Cardiac septum (tissue), 1 donor: ENCODE measurements around the gene GNAZ. TPM values are rescaled to one million over a fixed set of nuclear protein-coding genes. Genes with fewer than 3 reads are reported as not detected.
"Not testable (repeated sequence)": the region's sequence is repeated elsewhere in the genome, so short reads cannot be mapped to it uniquely, and the experiment has no call there.

Experiments used
- DNase-seq: peaks from one replicate; pipeline ENCODE4 v3.0.0-alpha.2; 2020; ENCODE audit warnings: low spot score
- intact Hi-C: fragments of 100-400 bp; cut with DNase I; formaldehyde crosslinking; loops from one replicate; pipeline ENCODE4 v1.14.0; 2022
- long read RNA-seq: library from polyadenylated mRNA; unstranded; transcript quantifications from one replicate; pipeline ENCODE4 v2.0.0, GENCODE V29; 2021
- total RNA-seq: library from RNA; stranded (reverse); fragmentation: NEBNext Ultra II Directional; extraction: Animal tissue kit (Norgen Biotek cat#: 25700); gene quantifications from one replicate; pipeline ENCODE4 v1.2.1, GENCODE V29; 2021
- donor health status: DM: no; HTN: no; CAD: no.

GNAZ gene
- total RNA-seq = 2.2 TPM
- long read RNA-seq, partial matches to known transcripts = 4 of 6 reads
- long read RNA-seq, other reads (novel, unspliced or antisense) = 1 of 6 reads

- intact Hi-C loops = no loop called here
- DNase-seq = peak; percentile 66
Measured at GRCh38 chr22:23070418-23071229, at the start of gene GNAZ. Gene GNAZ (plus strand): TSS chr22:23070519. CDS start chr22:23095696, 25,177 bp downstream.

GRCh38 chr22:23020659-23021293 lies 49.5 kb upstream of the GNAZ start:
- intact Hi-C loops = no loop called here
- DNase-seq = no peak

- intact Hi-C loops, DNase-seq: not testable (repeated sequence)
Measured at GRCh38 chr22:23021660-23022353, 48.5 kb upstream of the GNAZ start.

GRCh38 chr22:23023294-23023693 lies 47.0 kb upstream of the GNAZ start:
- no peak for DNase-seq
- intact Hi-C loops = no loop called here

- intact Hi-C loops = no loop called here
- no peak for DNase-seq
Measured at GRCh38 chr22:23026777-23027176, 43.5 kb upstream of the GNAZ start.

GRCh38 chr22:23027849-23028248 lies 42.5 kb upstream of the GNAZ start:
- intact Hi-C loops, DNase-seq: not testable (repeated sequence)

GRCh38 chr22:23029521-23030228 lies 40.6 kb upstream of the GNAZ start:
- no peak for DNase-seq
- intact Hi-C loops = no loop called here

- intact Hi-C loops = no loop called here
Measured at GRCh38 chr22:23031381-23031780, 38.9 kb upstream of the GNAZ start.

GRCh38 chr22:23031786-23032185 lies 38.5 kb upstream of the GNAZ start:
- DNase-seq = no peak
- intact Hi-C loops = no loop called here

More at GRCh38 chr22:23031381-23031780, 38.9 kb upstream of the GNAZ start:
- DNase-seq = no peak

GRCh38 chr22:23032658-23033057 lies 37.7 kb upstream of the GNAZ start:
- intact Hi-C loops = no loop called here
- no peak for DNase-seq

- intact Hi-C loops = no loop called here
- DNase-seq = no peak
Measured at GRCh38 chr22:23033116-23033905, 37.0 kb upstream of the GNAZ start.

GRCh38 chr22:23034621-23035556 lies 35.4 kb upstream of the GNAZ start:
- no peak for DNase-seq
- intact Hi-C loops = no loop called here

- intact Hi-C loops = no loop called here
- DNase-seq = no peak
Measured at GRCh38 chr22:23035557-23036277, 34.6 kb upstream of the GNAZ start.

- intact Hi-C loops = no loop called here
- DNase-seq = no peak
Measured at GRCh38 chr22:23036684-23037428, 33.5 kb upstream of the GNAZ start.

- no peak for DNase-seq
Measured at GRCh38 chr22:23037429-23038333, 32.6 kb upstream of the GNAZ start.

GRCh38 chr22:23038334-23038642 lies 32.0 kb upstream of the GNAZ start:
- intact Hi-C loops = no loop called here
- DNase-seq = no peak

More at GRCh38 chr22:23037429-23038333, 32.6 kb upstream of the GNAZ start:
- intact Hi-C loops = no loop called here
